Fibroblast of lung (primary cell): Measurements from ENCODE around the gene PPP6R3. TPM values are rescaled to one million over a fixed set of nuclear protein-coding genes. Genes with fewer than 3 reads are reported as not detected.

Experiments used
- DNase-seq, 2 donors: peaks; one replicate each; pipeline versions ENCODE4 v3.0.0 to v3.0.0-alpha.2; 2010; ENCODE audit warnings: low read depth in 2 of 2
- H2AFZ ChIP-seq: 2 replicates; pipeline ENCODE4 v1.5.1; 2012; ENCODE audit warnings: low read length, control low read depth, inconsistent platforms
- H3K27ac ChIP-seq: 2 replicates; pipeline ENCODE4 v1.5.1; 2011; ENCODE audit warnings: low read length, control low read depth; ENCODE audit not compliant: insufficient read depth
- H3K27me3 ChIP-seq: 2 replicates; pipeline ENCODE4 v1.5.1; 2011; ENCODE audit warnings: mild to moderate bottlenecking, low read length; ENCODE audit not compliant: control insufficient read depth, insufficient read depth
- H3K36me3 ChIP-seq: 2 replicates; pipeline ENCODE4 v1.5.1; 2011; ENCODE audit warnings: low read length; ENCODE audit not compliant: control insufficient read depth, insufficient read depth
- H3K4me1 ChIP-seq: 2 replicates; pipeline ENCODE4 v1.5.1; 2011; ENCODE audit warnings: low read length; ENCODE audit not compliant: control insufficient read depth, insufficient read depth; ENCODE audit errors: extremely low read depth
- H3K4me2 ChIP-seq: 2 replicates; pipeline ENCODE4 v1.5.1; 2011; ENCODE audit warnings: low read length, control low read depth; ENCODE audit not compliant: insufficient read depth; ENCODE audit errors: extremely low read depth
- H3K4me3 ChIP-seq, 4 experiments: fragments of 200-600 bp in 1 of 4; sonication (generic) in 1 of 4; replicated peaks in 1 of 4; 2 replicates each; pipeline ENCODE4 v1.5.1; 2011 to 2016; ENCODE audit warnings: low read length in 4 of 4, low read depth in 3 of 4, mild to moderate bottlenecking in 3 of 4, control low read depth in 2 of 4, inconsistent platforms in 1 of 4, mixed read lengths in 1 of 4; ENCODE audit not compliant: insufficient read depth in 1 of 4; ENCODE audit errors: control extremely low read depth in 1 of 4
- H3K79me2 ChIP-seq: 2 replicates; pipeline ENCODE4 v1.5.1; 2012; ENCODE audit warnings: mild to moderate bottlenecking, low read length, inconsistent platforms; ENCODE audit not compliant: control insufficient read depth, insufficient read depth
- H3K9ac ChIP-seq: 2 replicates; pipeline ENCODE4 v1.5.1; 2011; ENCODE audit warnings: mild to moderate bottlenecking, low read length, control low read depth; ENCODE audit not compliant: insufficient read depth
- H3K9me3 ChIP-seq: 2 replicates; pipeline ENCODE4 v1.5.1; 2012; ENCODE audit warnings: low read depth, low read length; ENCODE audit not compliant: control insufficient read depth, insufficient read depth
- H4K20me1 ChIP-seq: 2 replicates; pipeline ENCODE4 v1.5.1; 2011; ENCODE audit warnings: low read length; ENCODE audit not compliant: control insufficient read depth, insufficient read depth; ENCODE audit errors: extremely low read depth
- EZH2 ChIP-seq: IDR thresholded peaks from 2 replicates; pipeline ENCODE4 v1.5.1; 2012; ENCODE audit warnings: low read length, control low read depth, mild to moderate bottlenecking; ENCODE audit errors: missing control alignments
- polyA plus RNA-seq, 2 donors: library from polyadenylated mRNA; depleted of rRNA in 1 of 2; stranded (reverse) in 1 of 2; unstranded in 1 of 2; fragments of >200 nt; gene quantifications; 2 replicates each; pipeline ENCODE4 v1.2.1, GENCODE V29; 2011 to 2012; ENCODE audit warnings: missing spikeins in 1 of 2
- total RNA-seq: library from RNA; depleted of rRNA; stranded (reverse); fragments of >200 nt; gene quantifications from 2 replicates; pipeline ENCODE4 v1.2.1, GENCODE V29; 2014
- TF ChIP-seq, protein P1 (sequence below), 2 donors: IDR thresholded peaks in 1 of 2; conservative IDR thresholded peaks in 1 of 2; 1 replicate in 1 of 2; 2 replicates in 1 of 2; pipeline ENCODE4 v1.5.1; 2011 to 2012; ENCODE audit warnings: low read length in 2 of 2, control low read depth in 1 of 2, inconsistent platforms in 1 of 2, low read depth in 1 of 2, mild to moderate bottlenecking in 1 of 2

Gene PPP6R3
- total and polyA plus RNA-seq, 2 donors (not counting 1 experiment from before 2014, with no cell fraction given): 44.2 to 120 TPM

DNA sequence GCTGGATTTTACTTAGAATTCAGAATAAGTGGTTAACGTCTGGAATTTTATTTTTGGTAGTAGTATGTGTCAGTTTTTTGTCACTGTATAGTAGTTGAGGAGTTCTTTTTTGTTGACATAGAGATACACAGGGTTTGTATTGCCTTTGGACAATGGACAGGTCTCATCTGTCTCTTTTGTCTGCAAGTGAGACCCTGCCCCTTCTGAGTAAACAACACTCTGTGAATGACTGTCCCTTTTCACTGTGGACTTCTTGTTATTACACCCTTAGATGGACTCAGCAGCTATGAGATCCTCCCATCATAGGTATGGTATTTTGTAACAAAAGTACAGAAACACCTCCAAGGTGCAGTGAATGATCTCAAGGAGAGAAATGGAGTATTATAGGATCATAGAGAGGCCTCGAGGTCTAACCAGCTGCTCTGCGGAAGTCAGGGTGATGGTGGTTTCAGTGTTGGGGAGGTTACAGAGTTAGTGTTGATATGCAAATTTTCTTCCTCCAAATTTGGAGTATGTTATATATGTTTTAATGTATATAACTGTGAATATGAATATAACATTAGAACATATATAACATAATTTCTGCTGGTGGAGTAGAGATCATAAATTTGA lies 7.8 kb downstream of the PPP6R3 start:
- Histone ChIP-seq H3K36me3 (peaks cover 6% of the 10 kb centered on the region), H3K4me2 (no peak overlapping the region), H2AFZ (no peak overlapping the region), H4K20me1 (peaks cover 8% of the 10 kb centered on the region), H3K4me1 (peaks cover 11% of the 10 kb centered on the region), H3K79me2 (peaks cover 96% of the 10 kb centered on the region), H3K9me3 (no peaks in the 10 kb centered on the region), H3K27ac (no peak overlapping the region), H3K27me3 (no peaks in the 10 kb centered on the region), H3K9ac (no peak overlapping the region), H3K4me3 (no peak overlapping the region)
- DNase-seq: no peak
- TF ChIP-seq EZH2: no peak
- TF ChIP-seq, protein P1, sequence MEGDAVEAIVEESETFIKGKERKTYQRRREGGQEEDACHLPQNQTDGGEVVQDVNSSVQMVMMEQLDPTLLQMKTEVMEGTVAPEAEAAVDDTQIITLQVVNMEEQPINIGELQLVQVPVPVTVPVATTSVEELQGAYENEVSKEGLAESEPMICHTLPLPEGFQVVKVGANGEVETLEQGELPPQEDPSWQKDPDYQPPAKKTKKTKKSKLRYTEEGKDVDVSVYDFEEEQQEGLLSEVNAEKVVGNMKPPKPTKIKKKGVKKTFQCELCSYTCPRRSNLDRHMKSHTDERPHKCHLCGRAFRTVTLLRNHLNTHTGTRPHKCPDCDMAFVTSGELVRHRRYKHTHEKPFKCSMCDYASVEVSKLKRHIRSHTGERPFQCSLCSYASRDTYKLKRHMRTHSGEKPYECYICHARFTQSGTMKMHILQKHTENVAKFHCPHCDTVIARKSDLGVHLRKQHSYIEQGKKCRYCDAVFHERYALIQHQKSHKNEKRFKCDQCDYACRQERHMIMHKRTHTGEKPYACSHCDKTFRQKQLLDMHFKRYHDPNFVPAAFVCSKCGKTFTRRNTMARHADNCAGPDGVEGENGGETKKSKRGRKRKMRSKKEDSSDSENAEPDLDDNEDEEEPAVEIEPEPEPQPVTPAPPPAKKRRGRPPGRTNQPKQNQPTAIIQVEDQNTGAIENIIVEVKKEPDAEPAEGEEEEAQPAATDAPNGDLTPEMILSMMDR (conservative IDR thresholded peaks at IDR 0.05 in 1 of 2, IDR thresholded peaks at IDR 0.05 in 1 of 2; ENCODE audit: low read depth in 1 of 2, low read length in 2 of 2): no peak

DNA sequence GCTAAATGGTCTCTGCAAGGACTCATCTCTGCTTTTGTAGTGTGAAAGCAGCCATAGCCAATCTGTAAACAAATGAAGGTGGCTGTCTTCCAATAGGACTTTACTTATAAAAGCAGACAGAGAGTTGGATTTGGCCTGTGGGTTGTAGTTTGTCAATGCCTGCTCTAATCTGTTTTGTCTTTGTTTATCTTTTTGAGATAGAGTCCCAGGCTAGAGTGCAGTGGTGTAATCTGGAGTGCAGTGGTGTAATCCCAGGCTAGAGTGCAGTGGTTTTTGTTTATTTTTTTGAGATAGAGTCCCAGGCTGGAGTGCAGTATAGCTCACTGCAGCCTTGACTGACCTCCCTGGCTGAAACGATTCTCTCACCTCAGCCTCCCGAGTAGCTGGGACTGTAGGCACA lies 8.6 kb downstream of the PPP6R3 start:
- Histone ChIP-seq H3K27me3 (no peaks in the 10 kb centered on the region), H3K4me2 (no peak overlapping the region), H3K9ac (no peak overlapping the region), H4K20me1 (peaks cover 10% of the 10 kb centered on the region), H3K27ac (no peak overlapping the region), H3K4me1 (peaks cover 9% of the 10 kb centered on the region), H3K4me3 (no peak overlapping the region), H2AFZ (no peak overlapping the region), H3K36me3 (peaks cover 6% of the 10 kb centered on the region), H3K79me2 (peaks cover 96% of the 10 kb centered on the region), H3K9me3 (no peaks in the 10 kb centered on the region)
- peak; percentile 18 to 48 for DNase-seq
- TF ChIP-seq, protein P1 (conservative IDR thresholded peaks at IDR 0.05 in 1 of 2, IDR thresholded peaks at IDR 0.05 in 1 of 2; ENCODE audit: low read depth in 1 of 2, low read length in 2 of 2): no peak

DNA sequence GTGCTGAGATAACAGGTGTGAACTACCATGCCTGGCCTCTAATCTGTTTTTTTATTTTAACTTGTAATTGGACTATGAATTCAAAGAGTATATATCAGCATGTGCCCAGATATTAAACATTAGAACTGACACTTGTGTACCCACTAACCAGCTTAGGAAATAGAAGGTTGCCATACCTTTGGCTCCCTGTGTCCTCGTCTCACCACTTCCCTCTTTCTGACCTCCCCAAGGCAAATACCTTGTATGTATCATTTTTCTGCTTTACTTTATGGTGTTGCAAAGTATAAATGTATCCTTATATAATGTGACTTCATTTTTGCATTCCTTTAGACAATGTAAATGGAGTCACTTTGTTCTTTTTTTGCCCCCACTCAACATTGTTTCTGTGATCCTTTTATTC lies 9.1 kb downstream of the PPP6R3 start:
- Histone ChIP-seq H3K4me1 (peaks cover 9% of the 10 kb centered on the region), H3K27ac (no peak overlapping the region), H4K20me1 (peaks cover 8% of the 10 kb centered on the region), H3K36me3 (peaks cover 6% of the 10 kb centered on the region), H3K4me2 (no peak overlapping the region), H3K79me2 (peaks cover 96% of the 10 kb centered on the region), H3K27me3 (no peaks in the 10 kb centered on the region), H3K9me3 (no peaks in the 10 kb centered on the region), H3K4me3 (no peak overlapping the region), H2AFZ (no peak overlapping the region), H3K9ac (no peak overlapping the region)
- TF ChIP-seq, protein P1 (conservative IDR thresholded peaks at IDR 0.05 in 1 of 2, IDR thresholded peaks at IDR 0.05 in 1 of 2; ENCODE audit: low read depth in 1 of 2, low read length in 2 of 2): no peak
- TF ChIP-seq EZH2: no peak
- DNase-seq: no peak
